Duodenal mucosa (tissue), 2 donors: ENCODE results near the gene MEGF6.

Experiments used
- H3K27ac ChIP-seq: one replicate; pipeline ENCODE4 v1.7.0; 2013; ENCODE audit warnings: low read depth, low read length
- H3K27me3 ChIP-seq, 2 donors: one replicate each; pipeline ENCODE4 v1.7.0; 2013; ENCODE audit warnings: low read length in 2 of 2, control low read depth in 1 of 2; ENCODE audit not compliant: insufficient read depth in 2 of 2, control insufficient read depth in 1 of 2
- H3K36me3 ChIP-seq, 2 donors: one replicate each; pipeline ENCODE4 v1.7.0; 2013; ENCODE audit warnings: low read length in 2 of 2, control low read depth in 1 of 2; ENCODE audit not compliant: insufficient read depth in 2 of 2, control insufficient read depth in 1 of 2
- H3K4me1 ChIP-seq, 2 donors: one replicate each; pipeline ENCODE4 v1.7.0; 2013; ENCODE audit warnings: low read length in 2 of 2, control low read depth in 1 of 2; ENCODE audit not compliant: insufficient read depth in 2 of 2, control insufficient read depth in 1 of 2
- H3K4me3 ChIP-seq, 2 donors: one replicate each; pipeline ENCODE4 v1.7.0; 2013; ENCODE audit warnings: low read length in 2 of 2, low read depth in 1 of 2
- H3K9ac ChIP-seq, 2 donors: one replicate each; pipeline ENCODE4 v1.7.0; 2013; ENCODE audit warnings: low read length in 2 of 2, low read depth in 1 of 2
- H3K9me3 ChIP-seq, 2 donors: one replicate each; pipeline ENCODE4 v1.7.0; 2013; ENCODE audit warnings: low read length in 2 of 2, control low read depth in 1 of 2; ENCODE audit not compliant: control insufficient read depth in 1 of 2

The MEGF6 gene

GRCh38 chr1:3563610-3564009, 47.7 kb downstream of the MEGF6 start:
- Histone ChIP-seq H3K9ac (no peak overlapping the region), H3K4me3 (no peak overlapping the region), H3K9me3 (no peaks in the 10 kb centered on the region), H3K27me3 (no peaks in the 10 kb centered on the region), H3K36me3 (no peaks in the 10 kb centered on the region), H3K27ac (no peak overlapping the region), H3K4me1 (no peaks in the 10 kb centered on the region)

- no peak overlapping the region for H3K9ac ChIP-seq
- H3K9me3 ChIP-seq, result no peaks in the 10 kb centered on the region
- no peaks in the 10 kb centered on the region for H3K4me1 ChIP-seq
- H3K27me3 ChIP-seq, result no peaks in the 10 kb centered on the region
- H3K27ac ChIP-seq, result no peak overlapping the region
- H3K4me3 ChIP-seq, result no peak overlapping the region
- no peaks in the 10 kb centered on the region for H3K36me3 ChIP-seq
Measured at GRCh38 chr1:3563125-3563524, 48.2 kb downstream of the MEGF6 start.

GRCh38 chr1:3562712-3563111, 48.6 kb downstream of the MEGF6 start:
- H3K9ac ChIP-seq, result no peak overlapping the region
- no peaks in the 10 kb centered on the region for H3K36me3 ChIP-seq
- no peaks in the 10 kb centered on the region for H3K4me1 ChIP-seq
- H3K27me3 ChIP-seq, result no peaks in the 10 kb centered on the region
- no peak overlapping the region for H3K4me3 ChIP-seq
- H3K9me3 ChIP-seq, result no peaks in the 10 kb centered on the region
- no peak overlapping the region for H3K27ac ChIP-seq

- H3K9ac ChIP-seq, result no peak overlapping the region
- no peaks in the 10 kb centered on the region for H3K9me3 ChIP-seq
- H3K4me1 ChIP-seq, result no peaks in the 10 kb centered on the region
- H3K4me3 ChIP-seq, result no peak overlapping the region
- no peaks in the 10 kb centered on the region for H3K36me3 ChIP-seq
- H3K27me3 ChIP-seq, result no peaks in the 10 kb centered on the region
- H3K27ac ChIP-seq, result no peak overlapping the region
Measured at GRCh38 chr1:3561702-3562101, 49.6 kb downstream of the MEGF6 start.

DNA sequence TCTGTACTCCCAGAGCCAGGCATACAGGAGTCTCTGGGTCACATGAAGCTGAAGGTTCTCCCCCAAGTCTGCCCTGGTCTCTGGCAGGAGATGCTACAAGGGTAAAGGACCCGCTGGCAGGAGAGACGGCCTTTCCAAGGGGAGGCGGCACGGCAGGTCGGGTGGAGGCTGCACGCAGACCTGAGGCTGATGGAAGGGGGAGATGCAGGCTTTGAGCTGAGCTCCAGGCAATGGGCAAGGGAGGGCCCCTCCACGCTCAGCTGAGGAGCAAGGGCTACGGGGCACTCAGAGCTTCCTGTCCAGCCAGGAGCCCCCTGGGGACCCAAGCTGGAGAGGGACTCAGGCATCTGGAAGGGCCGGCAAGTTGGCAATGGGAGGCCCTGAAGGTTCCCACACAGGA, 50.3 kb downstream of the MEGF6 start:
- no peaks in the 10 kb centered on the region for H3K27me3 ChIP-seq
- no peak overlapping the region for H3K4me3 ChIP-seq
- H3K9ac ChIP-seq, result no peak overlapping the region
- no peaks in the 10 kb centered on the region for H3K4me1 ChIP-seq
- no peaks in the 10 kb centered on the region for H3K36me3 ChIP-seq
- H3K9me3 ChIP-seq, result no peaks in the 10 kb centered on the region
- no peak overlapping the region for H3K27ac ChIP-seq

DNA sequence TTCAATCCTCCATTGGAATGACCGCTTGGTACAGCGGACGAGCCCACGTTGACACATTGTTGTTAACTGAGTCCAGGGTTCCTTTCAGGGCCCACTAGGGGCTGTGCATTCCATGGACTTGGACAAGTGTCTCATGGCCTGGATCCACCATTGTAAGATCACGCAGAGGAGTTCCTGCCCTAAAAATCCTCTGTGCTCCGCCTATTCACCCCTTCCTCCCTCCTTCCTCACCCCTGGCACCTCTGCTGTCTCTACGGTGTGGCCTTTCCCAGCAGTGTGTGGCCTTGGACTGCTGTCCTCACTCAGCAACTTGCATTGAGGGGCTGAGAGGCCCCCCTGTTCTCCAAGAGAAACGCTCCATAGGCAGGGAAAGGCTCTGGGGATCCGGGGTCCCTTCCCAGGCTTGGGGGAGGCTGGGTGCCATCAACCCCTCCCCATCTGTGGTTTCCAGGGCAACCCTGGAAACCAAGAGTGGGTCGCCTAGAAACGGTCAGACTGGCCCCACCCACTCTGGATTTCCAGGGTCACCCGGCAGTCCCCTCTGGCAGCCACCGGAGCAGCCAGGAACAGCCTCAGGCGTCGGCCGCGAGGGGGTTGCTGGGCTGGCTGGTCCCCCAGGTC, 50.9 kb downstream of the MEGF6 start:
- H3K9ac ChIP-seq, result no peak overlapping the region
- no peaks in the 10 kb centered on the region for H3K36me3 ChIP-seq
- no peak overlapping the region for H3K4me3 ChIP-seq
- H3K9me3 ChIP-seq, result no peaks in the 10 kb centered on the region
- no peaks in the 10 kb centered on the region for H3K27me3 ChIP-seq
- H3K27ac ChIP-seq, result no peak overlapping the region
- H3K4me1 ChIP-seq, result no peaks in the 10 kb centered on the region

DNA sequence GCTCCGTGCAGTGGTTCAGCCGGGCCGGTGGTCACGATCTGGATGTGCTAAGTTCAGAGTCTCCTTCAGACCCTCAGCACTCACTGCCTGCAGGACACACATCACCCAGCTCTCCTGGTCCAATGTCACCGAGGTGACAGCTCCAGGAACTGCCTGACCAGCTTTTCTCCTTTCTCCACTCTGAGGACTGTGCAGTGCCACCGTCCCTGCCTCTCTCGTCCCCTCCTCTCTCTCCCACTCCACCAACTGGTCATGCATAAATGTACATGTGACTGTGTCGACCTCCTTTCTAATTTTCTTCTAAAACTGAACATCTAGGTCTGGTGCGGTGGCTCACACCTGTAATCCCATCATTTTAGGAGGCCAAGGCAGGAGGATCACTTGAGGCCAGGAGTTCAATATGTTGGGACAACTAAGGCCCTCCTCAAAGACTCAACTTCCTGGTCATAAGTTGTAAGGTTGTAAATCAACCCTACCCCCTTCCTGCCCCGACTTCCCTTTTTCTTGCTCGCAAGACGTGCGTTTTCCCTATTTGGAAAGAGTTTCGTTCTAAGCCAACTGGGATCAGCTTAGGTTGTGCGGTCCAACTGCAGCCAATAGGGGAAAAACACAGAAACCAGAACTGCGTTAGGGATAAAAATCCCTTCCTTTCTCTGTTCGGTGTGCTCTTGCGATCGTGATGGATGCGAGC, 53.1 kb downstream of the MEGF6 start:
- no peaks in the 10 kb centered on the region for H3K9me3 ChIP-seq
- H3K9ac ChIP-seq, result no peak overlapping the region
- H3K4me1 ChIP-seq, result no peaks in the 10 kb centered on the region
- no peaks in the 10 kb centered on the region for H3K36me3 ChIP-seq
- no peaks in the 10 kb centered on the region for H3K27me3 ChIP-seq
- no peak overlapping the region for H3K27ac ChIP-seq
- H3K4me3 ChIP-seq, result no peak overlapping the region

- H3K36me3 ChIP-seq, result no peaks in the 10 kb centered on the region
- no peak overlapping the region for H3K9ac ChIP-seq
- H3K4me1 ChIP-seq, result no peaks in the 10 kb centered on the region
- H3K9me3 ChIP-seq, result no peaks in the 10 kb centered on the region
- H3K27ac ChIP-seq, result no peak overlapping the region
- no peaks in the 10 kb centered on the region for H3K27me3 ChIP-seq
- no peak overlapping the region for H3K4me3 ChIP-seq
Measured at GRCh38 chr1:3557366-3557765, 53.9 kb downstream of the MEGF6 start.

- H3K9ac ChIP-seq, result no peak overlapping the region
- no peak overlapping the region for H3K4me3 ChIP-seq
- no peaks in the 10 kb centered on the region for H3K9me3 ChIP-seq
- H3K36me3 ChIP-seq, result no peaks in the 10 kb centered on the region
- H3K27ac ChIP-seq, result no peak overlapping the region
- no peaks in the 10 kb centered on the region for H3K27me3 ChIP-seq
- H3K4me1 ChIP-seq, result no peaks in the 10 kb centered on the region
Measured at GRCh38 chr1:3556336-3556735, 55.0 kb downstream of the MEGF6 start.

GRCh38 chr1:3555131-3555920, 56.0 kb downstream of the MEGF6 start:
- no peak overlapping the region for H3K9ac ChIP-seq
- no peak overlapping the region for H3K27ac ChIP-seq
- H3K4me1 ChIP-seq, result no peaks in the 10 kb centered on the region
- H3K4me3 ChIP-seq, result no peak overlapping the region
- no peaks in the 10 kb centered on the region for H3K27me3 ChIP-seq
- no peaks in the 10 kb centered on the region for H3K36me3 ChIP-seq
- no peaks in the 10 kb centered on the region for H3K9me3 ChIP-seq
